Measurements from ENCODE around the gene IQSEC1.
A peak's percentile ranks its signal among the peaks of the same experiment; 100 is the strongest.

The IQSEC1 gene

DNA sequence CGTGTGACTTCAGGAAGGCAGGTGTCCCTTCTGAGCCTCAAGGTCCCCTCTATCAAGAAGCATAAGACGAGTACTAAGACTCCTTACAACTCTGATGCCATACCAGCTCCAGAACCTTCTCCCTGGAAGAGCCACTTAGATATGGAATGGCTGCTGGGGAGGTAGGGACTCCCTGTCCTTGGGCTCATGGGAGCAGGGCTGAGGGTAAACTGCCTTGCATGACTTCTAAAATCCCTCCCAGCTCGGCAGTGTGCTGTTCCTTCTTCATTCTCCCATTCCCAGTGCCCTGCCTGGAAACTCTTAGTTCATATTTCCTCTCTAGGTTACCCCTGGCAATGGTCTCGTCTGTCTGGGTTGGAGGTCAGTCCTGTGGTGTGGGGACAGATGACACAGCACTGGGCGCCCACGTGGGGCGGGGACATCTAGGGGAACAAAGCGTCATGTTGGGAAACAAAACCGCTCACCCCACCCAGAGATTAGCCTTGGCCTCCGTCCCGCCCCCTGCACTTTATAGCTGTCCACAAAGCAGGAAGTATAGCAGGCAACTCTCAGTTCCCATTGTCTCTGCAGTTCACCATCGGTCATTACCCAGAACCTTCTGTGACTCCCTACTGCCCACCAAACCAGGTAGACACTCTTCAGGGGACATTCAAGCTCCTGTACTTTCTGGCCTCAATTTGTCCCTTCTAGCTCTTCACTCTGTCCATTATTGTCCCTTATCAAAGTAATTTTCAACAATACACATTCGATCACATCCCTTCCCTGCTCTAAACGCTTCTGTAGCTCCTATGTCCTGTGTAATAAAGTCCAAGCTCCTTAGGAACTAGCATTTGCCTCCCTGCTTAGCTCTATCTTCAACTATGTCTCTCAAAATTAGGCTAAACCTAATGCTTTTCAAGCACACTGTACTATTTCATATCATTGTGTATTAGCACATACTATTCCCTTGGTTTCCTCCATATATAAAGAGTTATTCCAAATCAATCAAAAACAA, 73.8 kb downstream of the IQSEC1 start:
- Histone ChIP-seq H3K27me3 (replicated peaks; ENCODE audit: control insufficient read depth, insufficient read depth, low read length, poor library complexity, severe bottlenecking) (no peaks in the 10 kb centered on the region), H3K4me3 (ENCODE audit: insufficient read depth, low read depth, low read length, poor library complexity, severe bottlenecking) (no peak overlapping the region), H3K27ac (ENCODE audit: insufficient read depth, low read length, poor library complexity, severe bottlenecking) (no peak overlapping the region), H3K36me3 (ENCODE audit: control insufficient read depth, insufficient read depth, low read length) (peaks cover 29% of the 10 kb centered on the region), H3K4me1 (ENCODE audit: control insufficient read depth, insufficient read depth, low read length, poor library complexity, severe bottlenecking) (peaks cover 28% of the 10 kb centered on the region), H3K9me3 (ENCODE audit: control insufficient read depth, low read length) (no peaks in the 10 kb centered on the region)
- no peak for DNase-seq

DNA sequence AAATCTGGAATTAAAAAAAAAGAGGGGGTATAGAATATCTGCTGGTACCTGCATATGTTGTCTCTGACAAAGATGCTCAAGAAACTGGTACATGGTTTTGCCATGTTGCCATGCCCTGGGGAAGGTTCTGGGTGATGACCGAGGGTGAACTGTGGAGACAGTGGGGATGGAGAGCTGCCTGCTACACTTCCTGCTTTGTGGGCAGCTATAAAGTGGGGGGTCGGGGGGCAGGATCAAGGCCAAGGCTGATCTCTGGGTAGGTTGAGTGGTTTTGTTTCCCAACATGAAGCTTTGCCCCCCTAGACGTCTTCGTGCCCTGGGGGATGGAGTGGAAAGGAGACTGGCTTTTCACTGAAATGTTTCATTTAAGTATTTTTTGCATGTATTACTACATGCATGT, 74.6 kb downstream of the IQSEC1 start:
- Histone ChIP-seq H3K9me3 (ENCODE audit: control insufficient read depth, low read length) (no peaks in the 10 kb centered on the region), H3K36me3 (ENCODE audit: control insufficient read depth, insufficient read depth, low read length) (peaks cover 29% of the 10 kb centered on the region), H3K4me1 (ENCODE audit: control insufficient read depth, insufficient read depth, low read length, poor library complexity, severe bottlenecking) (peaks cover 20% of the 10 kb centered on the region), H3K27me3 (replicated peaks; ENCODE audit: control insufficient read depth, insufficient read depth, low read length, poor library complexity, severe bottlenecking) (no peaks in the 10 kb centered on the region), H3K27ac (ENCODE audit: insufficient read depth, low read length, poor library complexity, severe bottlenecking) (no peak overlapping the region), H3K4me3 (ENCODE audit: insufficient read depth, low read depth, low read length, poor library complexity, severe bottlenecking) (no peak overlapping the region)
- DNase-seq = no peak

- DNase-seq = no peak
- Histone ChIP-seq H3K4me3 (ENCODE audit: insufficient read depth, low read depth, low read length, poor library complexity, severe bottlenecking) (no peak overlapping the region), H3K27me3 (replicated peaks; ENCODE audit: control insufficient read depth, insufficient read depth, low read length, poor library complexity, severe bottlenecking) (no peaks in the 10 kb centered on the region), H3K4me1 (ENCODE audit: control insufficient read depth, insufficient read depth, low read length, poor library complexity, severe bottlenecking) (peaks cover 24% of the 10 kb centered on the region), H3K9me3 (ENCODE audit: control insufficient read depth, low read length) (no peaks in the 10 kb centered on the region), H3K27ac (ENCODE audit: insufficient read depth, low read length, poor library complexity, severe bottlenecking) (no peak overlapping the region), H3K36me3 (ENCODE audit: control insufficient read depth, insufficient read depth, low read length) (peaks cover 29% of the 10 kb centered on the region)
Measured at GRCh38 chr3:12997387-12997786, 75.8 kb downstream of the IQSEC1 start.

DNA sequence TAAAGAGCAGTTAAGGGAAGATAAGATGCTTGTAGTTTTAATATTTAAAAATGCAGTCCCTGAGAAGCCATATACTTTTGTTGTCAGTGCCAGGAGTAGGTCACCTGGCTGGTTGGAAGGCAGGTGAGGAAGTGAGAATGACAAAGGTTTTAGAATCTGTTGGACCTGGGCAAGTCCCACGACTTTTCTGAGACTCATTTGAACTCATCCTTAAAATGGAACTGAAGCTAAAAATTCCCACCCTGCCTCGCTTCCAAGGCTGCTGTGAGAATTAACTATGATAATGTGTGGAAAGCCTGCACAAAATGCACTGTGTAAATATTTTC, 77.1 kb downstream of the IQSEC1 start:
- no peaks in the 10 kb centered on the region for H3K27me3 ChIP-seq (replicated peaks; ENCODE audit: control insufficient read depth, insufficient read depth, low read length, poor library complexity, severe bottlenecking)
- H3K27ac ChIP-seq (ENCODE audit: insufficient read depth, low read length, poor library complexity, severe bottlenecking) = no peak overlapping the region
- no peak overlapping the region for H3K4me3 ChIP-seq (ENCODE audit: insufficient read depth, low read depth, low read length, poor library complexity, severe bottlenecking)
- no peaks in the 10 kb centered on the region for H3K9me3 ChIP-seq (ENCODE audit: control insufficient read depth, low read length)
- H3K4me1 ChIP-seq (ENCODE audit: control insufficient read depth, insufficient read depth, low read length, poor library complexity, severe bottlenecking) = peaks cover 15% of the 10 kb centered on the region
- peaks cover 23% of the 10 kb centered on the region for H3K36me3 ChIP-seq (ENCODE audit: control insufficient read depth, insufficient read depth, low read length)
- DNase-seq = no peak

DNA sequence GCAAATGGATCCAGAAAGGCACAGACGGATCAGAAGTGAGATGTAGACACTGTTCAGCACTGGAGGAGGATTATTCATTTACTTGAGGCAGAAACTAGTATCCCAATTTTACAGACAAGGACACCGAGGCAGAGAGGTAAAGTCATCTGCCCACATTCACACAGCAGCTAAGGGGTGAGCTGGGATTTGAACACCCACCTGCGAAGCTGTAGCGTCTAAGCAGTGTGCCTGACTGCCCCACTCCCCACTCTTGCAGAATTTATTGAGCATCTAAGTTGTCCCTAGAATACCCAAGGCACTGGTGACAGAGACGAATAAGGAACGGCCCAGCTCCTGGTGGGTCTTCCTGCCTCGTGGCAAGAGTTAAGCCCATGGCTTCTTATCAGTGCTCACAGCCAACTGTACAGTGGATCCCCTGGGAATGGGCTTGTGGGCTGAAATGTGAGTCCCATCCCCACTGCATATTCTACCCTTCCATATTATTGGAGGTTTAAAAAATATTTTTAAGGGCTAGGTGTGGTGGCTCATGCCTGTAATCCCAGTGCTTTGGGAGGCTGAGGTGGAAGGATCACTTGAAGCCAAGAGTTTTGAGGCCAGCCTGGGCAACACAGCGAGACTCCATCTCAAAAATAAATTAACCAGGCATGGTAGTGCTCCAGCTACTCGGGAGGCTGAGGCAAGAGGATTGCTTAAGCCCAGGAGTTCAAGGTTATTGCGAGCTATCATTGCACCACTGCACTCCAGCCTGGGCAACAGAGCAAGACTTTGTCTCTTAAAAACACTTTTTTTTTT, 77.6 kb downstream of the IQSEC1 start:
- no peak for DNase-seq
- Histone ChIP-seq H3K4me1 (ENCODE audit: control insufficient read depth, insufficient read depth, low read length, poor library complexity, severe bottlenecking) (peaks cover 16% of the 10 kb centered on the region), H3K27me3 (replicated peaks; ENCODE audit: control insufficient read depth, insufficient read depth, low read length, poor library complexity, severe bottlenecking) (no peaks in the 10 kb centered on the region), H3K4me3 (ENCODE audit: insufficient read depth, low read depth, low read length, poor library complexity, severe bottlenecking) (peak overlapping the region; percentile 68), H3K27ac (ENCODE audit: insufficient read depth, low read length, poor library complexity, severe bottlenecking) (peak overlapping the region; percentile 68), H3K36me3 (ENCODE audit: control insufficient read depth, insufficient read depth, low read length) (peaks cover 21% of the 10 kb centered on the region), H3K9me3 (ENCODE audit: control insufficient read depth, low read length) (no peaks in the 10 kb centered on the region)

- peak overlapping the region; percentile 68 for H3K4me3 ChIP-seq (ENCODE audit: insufficient read depth, low read depth, low read length, poor library complexity, severe bottlenecking)
- H3K36me3 ChIP-seq (ENCODE audit: control insufficient read depth, insufficient read depth, low read length) = peaks cover 17% of the 10 kb centered on the region
- no peaks in the 10 kb centered on the region for H3K27me3 ChIP-seq (replicated peaks; ENCODE audit: control insufficient read depth, insufficient read depth, low read length, poor library complexity, severe bottlenecking)
- H3K9me3 ChIP-seq (ENCODE audit: control insufficient read depth, low read length) = no peaks in the 10 kb centered on the region
- peak; percentile 74 to 79 (median 78) for DNase-seq
- H3K4me1 ChIP-seq (ENCODE audit: control insufficient read depth, insufficient read depth, low read length, poor library complexity, severe bottlenecking) = peaks cover 23% of the 10 kb centered on the region
- peak overlapping the region; percentile 68 for H3K27ac ChIP-seq (ENCODE audit: insufficient read depth, low read length, poor library complexity, severe bottlenecking)
Measured at GRCh38 chr3:12994607-12995388, 78.4 kb downstream of the IQSEC1 start.

DNA sequence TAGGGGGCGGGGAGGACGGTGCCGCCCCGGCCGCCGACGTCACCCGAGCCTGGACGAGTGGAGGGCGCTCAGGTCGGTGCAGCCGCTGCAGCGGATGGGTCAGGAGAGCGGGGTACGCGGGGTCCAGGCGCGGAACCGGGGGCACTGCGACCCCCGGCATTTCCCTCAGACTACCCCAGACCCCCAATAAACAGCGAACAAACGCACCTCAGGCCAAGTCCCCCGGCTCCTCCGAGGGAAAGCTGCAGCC, 78.9 kb downstream of the IQSEC1 start:
- no peaks in the 10 kb centered on the region for H3K27me3 ChIP-seq (replicated peaks; ENCODE audit: control insufficient read depth, insufficient read depth, low read length, poor library complexity, severe bottlenecking)
- no peaks in the 10 kb centered on the region for H3K9me3 ChIP-seq (ENCODE audit: control insufficient read depth, low read length)
- H3K27ac ChIP-seq (ENCODE audit: insufficient read depth, low read length, poor library complexity, severe bottlenecking) = peak overlapping the region; percentile 68
- H3K36me3 ChIP-seq (ENCODE audit: control insufficient read depth, insufficient read depth, low read length) = peaks cover 17% of the 10 kb centered on the region
- H3K4me1 ChIP-seq (ENCODE audit: control insufficient read depth, insufficient read depth, low read length, poor library complexity, severe bottlenecking) = peaks cover 27% of the 10 kb centered on the region
- DNase-seq = no peak
- peak overlapping the region; percentile 68 for H3K4me3 ChIP-seq (ENCODE audit: insufficient read depth, low read depth, low read length, poor library complexity, severe bottlenecking)

- DNase-seq = no peak
- H3K36me3 ChIP-seq (ENCODE audit: control insufficient read depth, insufficient read depth, low read length) = peaks cover 17% of the 10 kb centered on the region
- no peaks in the 10 kb centered on the region for H3K27me3 ChIP-seq (replicated peaks; ENCODE audit: control insufficient read depth, insufficient read depth, low read length, poor library complexity, severe bottlenecking)
- H3K27ac ChIP-seq (ENCODE audit: insufficient read depth, low read length, poor library complexity, severe bottlenecking) = peak overlapping the region; percentile 68
- no peaks in the 10 kb centered on the region for H3K9me3 ChIP-seq (ENCODE audit: control insufficient read depth, low read length)
- peaks cover 27% of the 10 kb centered on the region for H3K4me1 ChIP-seq (ENCODE audit: control insufficient read depth, insufficient read depth, low read length, poor library complexity, severe bottlenecking)
- H3K4me3 ChIP-seq (ENCODE audit: insufficient read depth, low read depth, low read length, poor library complexity, severe bottlenecking) = peak overlapping the region; percentile 68
Measured at GRCh38 chr3:12993517-12994356, 79.5 kb downstream of the IQSEC1 start.
